SK-N-SH (cell line): ENCODE data around the gene NOL4L. TPM values are rescaled to one million over a fixed set of nuclear protein-coding genes. Genes with fewer than 3 reads are reported as not detected.

ENCODE experiments used
- CTCF ChIA-PET: fragments of 300-600, 350-600 bp; formaldehyde crosslinking; extraction: SDS; loops from one replicate; lab custom pipeline; 2021; lab: Yijun Ruan, JAX
- POLR2A ChIA-PET: fragments of 350-600 bp; sonication (Branson Sonifier 250); formaldehyde crosslinking; extraction: SDS; loops from one replicate; lab custom pipeline; 2020; ENCODE audit warnings: antibody characterized with exemption, inconsistent platforms; lab: Yijun Ruan, JAX
- DNase-seq: peaks from one replicate; pipeline ENCODE4 v3.0.0; 2012
- H2AFZ ChIP-seq: fragments of 200-600 bp; sonication (generic); 2 replicates; pipeline ENCODE4 v1.8.1; 2016; ENCODE audit warnings: antibody characterized with exemption, mild to moderate bottlenecking, low read depth
- H3F3A ChIP-seq: fragments of 200-600 bp; sonication (generic); replicated peaks from 2 replicates; pipeline ENCODE3; 2016; ENCODE audit warnings: antibody characterized with exemption, mild to moderate bottlenecking; ENCODE audit not compliant: insufficient read depth
- H3K27ac ChIP-seq, 2 experiments: fragments of 200-500 bp in 1 of 2; fragments of 200-600 bp in 1 of 2; sonication (Bioruptor generic) in 1 of 2; sonication (generic), shearing (Covaris generic) in 1 of 2; 2 replicates each; pipeline versions ENCODE4 v1.5.1 to v1.6.1; 2014 to 2016; ENCODE audit warnings: low read depth in 2 of 2, inconsistent platforms in 1 of 2, low read length in 1 of 2, mild to moderate bottlenecking in 1 of 2, mixed read lengths in 1 of 2
- H3K27me3 ChIP-seq: fragments of 200-600 bp; sonication (generic), shearing (Covaris generic); 2 replicates; pipeline ENCODE4 v1.6.1; 2016; ENCODE audit warnings: mixed run types; ENCODE audit not compliant: insufficient read depth
- H3K36me3 ChIP-seq, 2 experiments: fragments of 200-500 bp in 1 of 2; fragments of 200-600 bp in 1 of 2; sonication (Bioruptor generic) in 1 of 2; sonication (generic) in 1 of 2; replicated peaks in 1 of 2; 2 replicates each; pipeline versions ENCODE3 to v1.5.1; 2014 to 2016; ENCODE audit warnings: low read length in 1 of 2, mild to moderate bottlenecking in 1 of 2; ENCODE audit not compliant: insufficient read depth in 2 of 2, control insufficient read depth in 1 of 2
- H3K4me1 ChIP-seq, 2 experiments: fragments of 200-500 bp in 1 of 2; fragments of 200-600 bp in 1 of 2; sonication (Bioruptor generic) in 1 of 2; sonication (generic), shearing (Covaris generic) in 1 of 2; 2 replicates each; pipeline versions ENCODE4 v1.5.1 to v1.6.1; 2014 to 2016; ENCODE audit warnings: low read depth in 1 of 2, low read length in 1 of 2, mixed run types in 1 of 2; ENCODE audit not compliant: insufficient read depth in 2 of 2, control insufficient read depth in 1 of 2
- H3K4me2 ChIP-seq: fragments of 200-600 bp; sonication (generic), shearing (Covaris generic); 2 replicates; pipeline ENCODE4 v1.6.1; 2017; ENCODE audit warnings: mixed run types
- H3K4me3 ChIP-seq, 2 experiments: fragments of 200-500 bp in 1 of 2; fragments of 200-600 bp in 1 of 2; sonication (Bioruptor generic) in 1 of 2; sonication (generic), shearing (Covaris generic) in 1 of 2; 2 replicates each; pipeline versions ENCODE4 v1.5.1 to v1.8.1; 2014 to 2016; ENCODE audit warnings: low read depth in 2 of 2, inconsistent platforms in 1 of 2, low read length in 1 of 2, mild to moderate bottlenecking in 1 of 2, mixed read lengths in 1 of 2, moderate library complexity in 1 of 2
- H3K79me2 ChIP-seq: fragments of 200-600 bp; sonication (generic); 2 replicates; pipeline ENCODE4 v1.8.1; 2017; ENCODE audit warnings: mild to moderate bottlenecking; ENCODE audit not compliant: insufficient read depth
- H3K9ac ChIP-seq: fragments of 200-600 bp; sonication (generic); 2 replicates; pipeline ENCODE4 v1.6.1; 2017; ENCODE audit warnings: mixed run types
- H3K9me2 ChIP-seq: fragments of 200-600 bp; sonication (generic); 2 replicates; pipeline ENCODE4 v1.6.1; 2017; ENCODE audit warnings: mixed run types
- H3K9me3 ChIP-seq: fragments of 200-600 bp; sonication (generic); 2 replicates; pipeline ENCODE4 v1.6.1; 2017; ENCODE audit warnings: mixed run types, mild to moderate bottlenecking, moderate library complexity
- H4K20me1 ChIP-seq: fragments of 200-600 bp; sonication (generic); 2 replicates; pipeline ENCODE4 v1.6.1; 2017; ENCODE audit warnings: mild to moderate bottlenecking, mixed run types; ENCODE audit not compliant: insufficient read depth
- ELF1 ChIP-seq: IDR thresholded peaks from 2 replicates; pipeline ENCODE4 v1.4.0; 2012
- FOXJ3 ChIP-seq: sonication (generic); formaldehyde crosslinking; IDR thresholded peaks from 2 replicates; pipeline ENCODE4 v1.5.1; 2020; ENCODE audit warnings: mild to moderate bottlenecking, missing genetic modification reagents
- FOXM1 ChIP-seq: IDR thresholded peaks from 2 replicates; pipeline ENCODE4 v1.4.0; 2012; ENCODE audit warnings: low read depth, mild to moderate bottlenecking
- GABPA ChIP-seq: IDR thresholded peaks from 2 replicates; pipeline ENCODE4 v1.4.0; 2012; ENCODE audit warnings: low read depth, mild to moderate bottlenecking
- JUND ChIP-seq: IDR thresholded peaks from 2 replicates; pipeline ENCODE4 v1.4.0; 2012
- MEF2A ChIP-seq: IDR thresholded peaks from 2 replicates; pipeline ENCODE4 v1.4.0; 2012; ENCODE audit warnings: low read depth, borderline replicate concordance
- POLR2AphosphoS5 ChIP-seq: IDR thresholded peaks from 2 replicates; pipeline ENCODE4 v1.6.1; 2012; ENCODE audit warnings: low read depth, low read length
- RAD21 ChIP-seq: IDR thresholded peaks from 2 replicates; pipeline ENCODE4 v1.6.1; 2012; ENCODE audit warnings: mild to moderate bottlenecking, low read length
- REST ChIP-seq: IDR thresholded peaks from 2 replicates; pipeline ENCODE4 v1.6.1; 2012; ENCODE audit warnings: mild to moderate bottlenecking, low read depth, low read length, moderate library complexity
- RFX5 ChIP-seq: IDR thresholded peaks from 2 replicates; pipeline ENCODE4 v1.6.1; 2012; ENCODE audit warnings: mild to moderate bottlenecking, improper control_type of control experiment, low read length
- RXRA ChIP-seq: IDR thresholded peaks from 2 replicates; pipeline ENCODE4 v1.4.0; 2012; ENCODE audit warnings: low read depth, mild to moderate bottlenecking, borderline replicate concordance
- SIN3A ChIP-seq: IDR thresholded peaks from 2 replicates; pipeline ENCODE4 v1.6.1; 2012; ENCODE audit warnings: low read depth, mild to moderate bottlenecking, low read length, moderate library complexity, borderline replicate concordance
- TAF1 ChIP-seq: IDR thresholded peaks from 2 replicates; pipeline ENCODE4 v1.6.1; 2012; ENCODE audit warnings: low read depth, mild to moderate bottlenecking, low read length, moderate library complexity, borderline replicate concordance
- USF1 ChIP-seq: IDR thresholded peaks from 2 replicates; pipeline ENCODE4 v1.4.0; 2012; ENCODE audit warnings: low read depth, borderline replicate concordance
- YY1 ChIP-seq: IDR thresholded peaks from 2 replicates; pipeline ENCODE4 v1.4.0; 2012; ENCODE audit warnings: low read depth, mild to moderate bottlenecking
- WGBS: methylation state at CpG from one replicate; pipeline ENCODE4 v1.1.6; 2017; ENCODE audit warnings: low lambda C conversion rate; 5-methylcytosine and 5-hydroxymethylcytosine counted together
- polyA plus RNA-seq, 3 experiments: library from polyadenylated mRNA; depleted of rRNA; stranded (reverse); fragments of >200 nt; gene quantifications; 2 replicates each; pipeline ENCODE4 v1.2.3, GENCODE V29; 2012
- TF ChIP-seq, protein P1 (sequence below): fragments of 150-350 bp; IDR thresholded peaks from 2 replicates; pipeline ENCODE4 v1.6.1; 2016; ENCODE audit warnings: mild to moderate bottlenecking, low read depth, low read length
- TF ChIP-seq, protein P2 (sequence below): fragments of 150-350 bp; IDR thresholded peaks from 2 replicates; pipeline ENCODE4 v1.6.1; 2017; ENCODE audit warnings: antibody characterized with exemption, low read length, low read depth, borderline replicate concordance

NOL4L gene
- polyA plus RNA-seq, 1 of the 3 experiments (the other 2 are of a cell fraction), result 14.3 TPM

- ChIA-PET POLR2A (no interaction called here), CTCF (no interaction called here)
- Histone ChIP-seq H3K9ac (no peak overlapping the region), H3K4me3 (no peak overlapping the region), H3K27me3 (no peaks in the 10 kb centered on the region; the same call in 1 of the 2 replicates), H3K27ac (no peak overlapping the region), H2AFZ (no peak overlapping the region), H3K9me3 (no peaks in the 10 kb centered on the region), H4K20me1 (no peaks in the 10 kb centered on the region), H3K4me2 (no peak overlapping the region), H3K36me3 (no peaks in the 10 kb centered on the region), H3F3A (no peaks in the 10 kb centered on the region), H3K9me2 (no peaks in the 10 kb centered on the region), H3K4me1 (peaks cover 0 to 19% of the 10 kb centered on the region in 2 experiments; a peak in 1 of 4 replicates), H3K79me2 (no peaks in the 10 kb centered on the region)
- WGBS, result 63% methylated on average over 1 of the region's 3 CpGs
- DNase-seq, result no peak
- TF ChIP-seq, protein P1, sequence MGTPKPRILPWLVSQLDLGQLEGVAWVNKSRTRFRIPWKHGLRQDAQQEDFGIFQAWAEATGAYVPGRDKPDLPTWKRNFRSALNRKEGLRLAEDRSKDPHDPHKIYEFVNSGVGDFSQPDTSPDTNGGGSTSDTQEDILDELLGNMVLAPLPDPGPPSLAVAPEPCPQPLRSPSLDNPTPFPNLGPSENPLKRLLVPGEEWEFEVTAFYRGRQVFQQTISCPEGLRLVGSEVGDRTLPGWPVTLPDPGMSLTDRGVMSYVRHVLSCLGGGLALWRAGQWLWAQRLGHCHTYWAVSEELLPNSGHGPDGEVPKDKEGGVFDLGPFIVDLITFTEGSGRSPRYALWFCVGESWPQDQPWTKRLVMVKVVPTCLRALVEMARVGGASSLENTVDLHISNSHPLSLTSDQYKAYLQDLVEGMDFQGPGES, result no peak
- TF ChIP-seq, protein P2, sequence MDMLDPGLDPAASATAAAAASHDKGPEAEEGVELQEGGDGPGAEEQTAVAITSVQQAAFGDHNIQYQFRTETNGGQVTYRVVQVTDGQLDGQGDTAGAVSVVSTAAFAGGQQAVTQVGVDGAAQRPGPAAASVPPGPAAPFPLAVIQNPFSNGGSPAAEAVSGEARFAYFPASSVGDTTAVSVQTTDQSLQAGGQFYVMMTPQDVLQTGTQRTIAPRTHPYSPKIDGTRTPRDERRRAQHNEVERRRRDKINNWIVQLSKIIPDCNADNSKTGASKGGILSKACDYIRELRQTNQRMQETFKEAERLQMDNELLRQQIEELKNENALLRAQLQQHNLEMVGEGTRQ, result no peak
- no peak for TF ChIP-seq FOXM1
- TF ChIP-seq JUND, result no peak
- no peak for TF ChIP-seq GABPA
- no peak for TF ChIP-seq FOXJ3 (CRISPR knock-in tag)
- TF ChIP-seq TAF1, result no peak
- TF ChIP-seq POLR2AphosphoS5, result no peak
- TF ChIP-seq RXRA, result no peak
- TF ChIP-seq RFX5, result no peak
- no peak for TF ChIP-seq ELF1
These were observed 27.4 kb upstream of the NOL4L start for GRCh38 chr20:32612351-32613191.

DNA sequence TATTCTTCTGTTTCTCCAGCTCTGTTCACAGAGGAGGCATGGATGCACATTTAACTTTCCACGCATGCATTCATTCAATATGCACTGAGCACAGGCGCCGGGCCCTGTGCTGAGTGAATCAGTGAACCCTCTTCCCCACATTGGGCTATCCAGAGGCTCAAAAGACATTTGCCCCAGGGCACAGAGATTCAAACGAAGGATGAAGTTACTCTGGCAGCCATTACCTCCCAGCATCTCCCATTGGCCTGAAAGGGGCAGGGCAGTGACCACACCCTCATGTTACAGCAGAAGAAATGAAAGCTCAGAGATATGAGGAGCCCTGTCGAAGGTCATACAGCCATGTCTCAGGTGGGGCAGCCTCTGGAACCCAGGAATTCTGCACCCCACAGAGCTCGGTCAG is 26.7 kb upstream of the NOL4L start:
- Histone ChIP-seq H3K9me3 (no peaks in the 10 kb centered on the region), H3K36me3 (no peaks in the 10 kb centered on the region), H3K4me2 (no peak overlapping the region), H3K27ac (no peak overlapping the region), H4K20me1 (no peaks in the 10 kb centered on the region), H3K4me1 (peaks cover 0 to 19% of the 10 kb centered on the region in 2 experiments; a peak in 1 of 4 replicates), H3K9ac (no peak overlapping the region), H3K79me2 (no peaks in the 10 kb centered on the region), H3F3A (no peaks in the 10 kb centered on the region), H2AFZ (no peak overlapping the region), H3K4me3 (no peak overlapping the region), H3K27me3 (peaks cover 2% of the 10 kb centered on the region; the same call in 1 of the 2 replicates), H3K9me2 (no peaks in the 10 kb centered on the region)
- WGBS, result 44% methylated on average over 5 of the region's 6 CpGs
- ChIA-PET POLR2A (no interaction called here), CTCF (interaction anchor here (1.0 kb wide), 1 partner anchor 126 kb away, joined by 3 read pairs; no protein-coding TSS in a partner anchor)
- DNase-seq, result no peak
- TF ChIP-seq MEF2A, result no peak
- no peak for TF ChIP-seq POLR2AphosphoS5
- no peak for TF ChIP-seq YY1
- TF ChIP-seq ELF1, result no peak
- TF ChIP-seq, protein P2, result no peak
- TF ChIP-seq USF1, result no peak
- no peak for TF ChIP-seq GABPA
- TF ChIP-seq SIN3A, result no peak
- no peak for TF ChIP-seq REST
- no peak for TF ChIP-seq RXRA
- TF ChIP-seq TAF1, result no peak
- TF ChIP-seq RAD21, result no peak
